HG02970 (cell line): Measurements from ENCODE around the gene CDH2.
"Not testable (repeated sequence)": the region's sequence is repeated elsewhere in the genome, so short reads cannot be mapped to it uniquely, and the experiment has no call there.

Experiments
- ATAC-seq: cut with Tn5 transposase; IDR thresholded peaks from one replicate; pipeline ENCODE4 v1.9.1; 2021; ENCODE audit warnings: mild to moderate bottlenecking, moderate library complexity, moderate number of reproducible peaks; ENCODE audit not compliant: unreplicated experiment, low FRiP score

The CDH2 gene

DNA sequence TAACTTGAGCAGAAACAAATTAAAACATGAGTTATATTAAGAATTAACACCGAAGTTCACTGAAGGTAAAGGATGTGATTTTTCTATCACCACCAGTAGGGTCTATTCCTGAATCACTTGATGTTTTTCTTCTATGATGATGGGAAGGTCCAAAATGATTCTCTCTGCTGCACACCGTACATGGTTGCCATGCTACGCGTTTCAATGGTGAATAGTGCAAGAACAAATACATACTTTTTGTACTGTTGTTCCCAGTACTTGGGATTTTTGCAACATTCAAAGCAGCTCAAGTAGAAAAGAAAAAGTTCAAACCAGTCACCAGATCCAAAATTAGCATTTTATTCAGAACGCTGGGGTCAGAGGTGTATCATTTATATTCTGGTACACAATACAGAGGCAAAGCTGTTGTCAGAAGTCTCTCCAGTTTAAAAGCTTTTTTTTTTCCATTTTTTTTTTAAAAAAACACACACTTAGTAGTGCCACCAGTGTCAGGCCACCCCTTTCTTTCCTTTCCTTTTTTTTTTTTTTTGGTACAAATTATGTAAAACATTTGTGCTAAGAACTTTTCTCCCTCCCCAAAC, 226.2 kb downstream of the CDH2 start:
- ATAC-seq: no peak

DNA sequence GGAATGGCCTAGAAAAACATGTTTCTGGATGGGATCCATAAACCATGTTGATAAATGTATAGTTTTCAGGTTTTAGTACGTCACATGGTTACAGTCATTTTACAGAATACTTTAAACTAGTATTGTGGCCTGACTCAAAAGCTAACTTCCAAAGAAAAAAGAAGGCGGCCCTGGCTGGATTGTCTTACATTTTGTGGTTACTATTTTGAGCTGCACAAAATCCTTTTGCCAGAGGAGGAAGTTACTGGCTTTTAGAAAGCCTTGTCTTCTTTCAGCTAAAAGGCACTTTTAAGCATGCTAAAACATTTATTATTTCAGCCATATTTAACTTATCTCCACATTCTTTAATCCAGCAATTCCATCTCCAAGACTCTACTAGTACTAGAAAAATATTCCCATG, 227.9 kb downstream of the CDH2 start:
- ATAC-seq: no peak

DNA sequence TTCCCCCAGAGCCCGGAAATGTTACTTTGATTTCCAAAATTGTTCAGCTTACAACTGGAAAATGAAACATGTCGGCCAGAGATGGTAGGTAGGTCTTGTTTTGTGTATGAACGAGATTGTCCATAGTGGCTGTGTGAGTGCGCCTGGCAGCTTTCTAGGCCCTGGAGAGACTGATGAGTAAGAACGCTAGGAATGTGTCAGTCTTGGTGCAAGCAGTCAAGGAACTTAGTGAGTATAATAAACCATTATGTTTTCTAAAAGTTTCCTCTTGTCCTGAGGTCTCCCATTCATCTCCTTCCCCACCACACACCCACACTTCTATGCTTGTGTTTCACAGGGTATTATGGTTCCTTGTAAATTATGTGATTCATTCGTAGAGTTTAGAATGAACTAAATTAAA, 234.2 kb downstream of the CDH2 start:
- ATAC-seq: no peak

DNA sequence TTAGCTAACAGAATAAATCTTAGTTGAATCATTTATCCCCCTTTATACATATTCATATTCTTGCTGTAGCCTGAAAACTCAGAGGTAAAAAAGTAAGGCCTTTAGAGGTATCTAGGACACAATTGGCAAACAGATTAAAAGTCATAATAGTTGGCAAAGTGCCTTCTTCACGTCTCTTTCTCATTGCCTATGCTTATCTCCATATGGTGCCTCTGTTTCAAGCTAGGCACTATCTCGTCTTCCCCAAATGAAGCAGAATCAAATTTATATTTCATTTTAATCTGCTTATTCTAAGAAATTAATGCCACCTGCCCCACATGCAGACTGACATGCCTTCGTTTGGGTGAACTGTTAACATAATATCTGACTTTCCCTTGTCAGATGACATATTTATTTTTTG, 245.4 kb downstream of the CDH2 start:
- no peak for ATAC-seq

DNA sequence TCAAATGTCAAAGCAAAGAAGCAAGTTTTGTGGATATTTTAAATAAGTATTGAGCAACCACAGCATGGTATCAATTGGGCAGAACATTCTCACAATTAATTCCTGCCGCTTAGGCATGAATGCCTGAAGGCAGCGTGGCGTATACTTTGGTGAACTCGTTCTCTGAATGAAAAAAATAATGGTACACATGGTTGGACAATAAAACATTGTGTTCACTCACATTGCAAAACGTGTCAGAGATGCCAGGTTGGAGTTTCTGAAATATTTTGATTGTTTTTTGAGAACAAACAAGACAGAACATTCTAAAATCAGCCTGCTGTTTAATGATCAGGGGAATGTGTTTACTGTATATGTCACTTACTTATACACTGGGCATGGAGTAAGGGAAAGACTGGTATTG, 254.2 kb downstream of the CDH2 start:
- ATAC-seq: no peak

DNA sequence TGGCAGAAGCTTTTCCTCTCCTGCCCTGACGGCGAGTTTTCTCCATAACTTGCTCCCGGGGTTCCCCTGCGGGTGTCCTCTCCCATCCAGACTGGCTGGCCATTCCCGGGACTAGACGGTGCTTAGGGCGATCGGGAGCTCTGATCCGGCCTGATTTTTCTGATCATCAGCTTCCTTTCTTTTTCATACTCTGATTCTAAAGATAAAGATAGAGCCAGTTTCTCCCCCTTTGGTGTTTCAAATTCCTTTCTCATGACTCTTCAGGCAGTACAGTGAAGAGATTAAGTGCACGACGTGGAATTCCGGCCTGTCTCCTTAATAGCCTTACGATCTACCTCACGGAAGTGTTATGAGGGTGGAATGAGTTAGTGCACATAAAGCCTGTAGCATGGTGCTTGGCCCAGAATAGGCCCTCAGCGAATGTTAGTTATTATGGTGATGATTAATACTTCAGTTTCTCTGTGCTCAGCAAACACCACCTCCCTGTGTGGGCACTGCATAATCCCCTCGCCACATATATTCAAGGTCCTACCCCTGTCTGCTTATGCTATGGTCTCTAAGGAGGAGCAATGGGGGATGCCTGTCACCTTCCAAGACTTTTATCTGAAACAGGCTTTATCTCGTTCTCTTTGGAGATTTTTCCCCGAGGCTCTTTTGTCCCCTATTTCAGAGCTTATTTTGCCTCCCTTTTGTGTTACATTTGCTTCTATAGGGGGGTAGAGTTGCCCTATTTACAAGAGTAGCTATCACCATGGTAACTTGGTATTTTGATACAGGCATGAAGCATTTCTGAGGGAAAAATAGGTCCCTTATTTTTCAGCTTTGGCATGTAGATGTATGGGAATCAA, 254.8 kb downstream of the CDH2 start:
- ATAC-seq: no peak

DNA sequence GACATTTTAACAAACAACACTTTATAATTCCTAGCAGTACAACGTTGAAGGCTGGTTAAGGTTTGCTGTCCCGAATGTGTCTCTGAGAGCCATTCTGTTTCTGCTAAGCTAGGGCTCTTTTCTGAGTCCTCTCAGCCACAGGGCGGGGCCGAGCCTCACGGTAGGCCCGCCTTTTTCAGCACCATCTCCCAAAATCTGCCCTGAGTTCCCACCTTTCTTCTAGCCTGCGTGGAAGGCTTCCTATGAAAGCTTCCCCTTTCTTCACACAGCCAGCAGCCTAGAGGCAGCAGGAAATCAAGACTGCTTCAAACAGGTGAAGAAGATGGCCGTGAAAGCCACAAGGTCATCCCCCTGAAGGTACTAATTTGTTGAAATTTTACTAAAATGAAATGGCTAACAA, 255.5 kb downstream of the CDH2 start:
- ATAC-seq: no peak

DNA sequence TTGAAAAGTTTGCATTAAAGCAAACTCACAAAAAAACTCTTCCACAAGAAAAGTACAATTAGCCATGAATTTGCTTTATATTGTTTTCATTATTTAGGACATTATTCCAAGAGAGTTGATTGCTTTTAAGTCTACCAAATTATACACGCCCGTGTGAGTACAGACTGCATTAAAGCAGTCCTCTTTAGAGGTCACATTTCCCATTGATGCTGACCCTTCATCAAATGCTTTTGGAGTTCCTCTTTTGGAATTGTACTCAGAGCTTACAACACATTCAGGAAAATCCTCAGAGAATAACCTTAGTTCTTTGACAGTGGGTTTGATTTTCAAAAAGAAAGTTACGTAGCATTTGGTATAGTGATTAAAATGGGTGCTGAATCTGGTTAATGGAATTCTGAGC, 256.1 kb downstream of the CDH2 start:
- ATAC-seq: no peak

DNA sequence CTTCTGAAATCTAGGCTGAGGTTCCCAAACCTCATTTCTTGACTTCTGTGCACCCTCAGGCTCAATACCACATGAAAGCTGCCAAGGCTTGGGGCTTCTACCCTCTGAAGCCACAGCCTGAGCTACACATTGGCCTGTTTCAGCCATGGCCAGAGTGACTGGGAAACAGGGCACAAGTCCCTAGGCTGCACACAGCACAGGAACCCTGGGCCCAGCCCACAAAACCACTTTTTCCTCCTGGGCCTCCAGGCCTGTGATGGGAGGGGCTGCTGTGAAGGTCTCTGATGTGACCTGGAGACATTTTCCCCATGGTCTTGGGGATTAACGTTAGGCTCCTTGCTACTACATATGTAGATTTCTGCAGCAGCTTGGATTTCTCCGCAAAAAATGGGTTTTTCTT, 270.7 kb downstream of the CDH2 start:
- not testable (repeated sequence) for ATAC-seq

DNA sequence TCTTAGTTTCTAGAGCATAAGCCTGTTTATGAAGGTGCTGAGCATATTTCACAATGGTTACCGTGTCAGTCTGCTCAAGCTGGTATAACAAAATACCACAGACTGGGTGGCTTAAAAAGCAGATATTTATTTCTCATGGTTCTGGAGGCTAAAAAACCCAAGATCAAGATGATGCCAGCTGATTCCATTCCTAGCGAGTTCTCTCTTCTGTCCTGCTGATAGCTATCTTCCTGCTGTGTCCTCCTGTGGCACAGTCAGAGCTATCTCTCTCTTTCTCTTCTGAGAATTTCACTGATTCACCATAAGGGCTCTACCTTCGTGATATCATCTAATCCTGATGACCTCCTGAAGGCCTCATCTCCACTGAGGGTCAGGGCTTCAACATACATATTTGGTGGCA, 273.0 kb downstream of the CDH2 start:
- ATAC-seq: no peak

DNA sequence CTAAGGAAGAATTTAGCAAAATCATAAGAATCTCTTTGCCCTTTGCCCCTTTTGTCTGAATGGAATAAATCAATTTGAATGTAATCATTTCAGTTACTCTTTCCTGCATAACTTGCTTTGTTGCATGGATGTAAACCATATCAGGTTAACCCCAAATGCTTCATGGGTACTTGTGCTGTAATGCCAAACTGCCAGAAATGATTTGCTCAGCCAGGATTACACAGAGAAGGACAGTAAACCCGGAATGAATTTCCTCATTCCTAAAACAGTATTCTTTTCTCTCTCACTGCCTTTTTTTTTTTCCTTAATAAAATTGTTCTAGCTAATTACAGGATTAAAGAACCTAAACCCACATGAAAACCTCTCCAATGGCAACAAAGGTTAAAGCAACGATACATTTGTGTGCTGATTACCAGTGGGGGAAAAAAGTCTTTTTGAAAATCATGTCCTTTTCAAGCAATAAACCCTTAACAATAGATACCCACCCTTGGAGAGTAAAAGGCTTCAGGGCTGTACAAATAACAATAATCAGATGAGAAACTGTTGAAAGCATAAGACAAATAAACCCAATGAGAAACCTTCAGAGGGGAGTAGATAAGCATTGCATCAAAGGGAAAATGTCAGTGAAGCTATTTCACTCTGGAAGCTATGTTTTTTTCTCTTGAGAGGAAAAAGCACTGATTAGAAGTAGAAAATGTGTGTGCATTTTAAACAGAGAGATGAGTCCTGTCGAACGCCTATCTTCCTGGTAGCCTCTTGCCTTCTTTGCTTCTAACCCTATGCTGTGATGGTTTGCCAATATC, 275.3 kb downstream of the CDH2 start:
- ATAC-seq: no peak
